Osteoblast (primary cell): ENCODE measurements around the gene RAB27B. TPM values are rescaled to one million over a fixed set of nuclear protein-coding genes. Genes with fewer than 3 reads are reported as not detected.
A peak's percentile ranks its signal among the peaks of the same experiment; 100 is the strongest.

ENCODE experiments used
- DNase-seq: peaks from one replicate; pipeline ENCODE4 v3.0.0; 2011; ENCODE audit warnings: low spot score, mixed read lengths; ENCODE audit not compliant: insufficient read length; ENCODE audit errors: missing footprints
- H2AFZ ChIP-seq: 2 replicates; pipeline ENCODE4 v1.6.0; 2011; ENCODE audit warnings: mild to moderate bottlenecking, low read length
- H3K27ac ChIP-seq: 2 replicates; pipeline ENCODE4 v1.5.1; 2011; ENCODE audit warnings: mild to moderate bottlenecking, low read depth, low read length, moderate library complexity
- H3K27me3 ChIP-seq: 2 replicates; pipeline ENCODE4 v1.6.0; 2012; ENCODE audit warnings: mild to moderate bottlenecking, control low read depth, inconsistent platforms, low read length, moderate library complexity; ENCODE audit not compliant: insufficient read depth
- H3K36me3 ChIP-seq: 2 replicates; pipeline ENCODE4 v1.5.1; 2011; ENCODE audit warnings: mild to moderate bottlenecking, low read length, control low read depth, moderate library complexity; ENCODE audit not compliant: insufficient read depth
- H3K4me1 ChIP-seq: 2 replicates; pipeline ENCODE4 v1.5.1; 2011; ENCODE audit warnings: mild to moderate bottlenecking, low read length, control low read depth, moderate library complexity; ENCODE audit not compliant: insufficient read depth
- H3K4me2 ChIP-seq: 2 replicates; pipeline ENCODE4 v1.6.0; 2011; ENCODE audit warnings: mild to moderate bottlenecking, low read length; ENCODE audit not compliant: insufficient read depth
- H3K4me3 ChIP-seq: fragments of 200-600 bp; sonication (generic); 3 replicates; pipeline ENCODE4 v1.5.1; 2012; ENCODE audit warnings: mild to moderate bottlenecking, low read length, inconsistent platforms; ENCODE audit not compliant: insufficient read depth
- H3K79me2 ChIP-seq: 2 replicates; pipeline ENCODE4 v1.6.0; 2012; ENCODE audit warnings: mild to moderate bottlenecking, low read length, control low read depth, inconsistent platforms; ENCODE audit not compliant: insufficient read depth
- H3K9me3 ChIP-seq: 2 replicates; pipeline ENCODE4 v1.5.1; 2011; ENCODE audit warnings: low read depth, low read length, control low read depth
- H4K20me1 ChIP-seq: 2 replicates; pipeline ENCODE4 v1.6.0; 2012; ENCODE audit warnings: mild to moderate bottlenecking, low read length, control low read depth; ENCODE audit not compliant: insufficient read depth
- total RNA-seq: library from RNA; depleted of rRNA; stranded (reverse); fragments of >200 nt; gene quantifications from 2 replicates; pipeline ENCODE4 v1.2.3, GENCODE V29; 2012
- TF ChIP-seq, protein P1 (sequence below): IDR thresholded peaks from 2 replicates; pipeline ENCODE4 v1.5.1; 2011; ENCODE audit warnings: mild to moderate bottlenecking, low read depth, low read length, moderate library complexity; ENCODE audit errors: extremely low read depth

RAB27B gene
- total RNA-seq, 1 donor = 55.7 TPM

DNA sequence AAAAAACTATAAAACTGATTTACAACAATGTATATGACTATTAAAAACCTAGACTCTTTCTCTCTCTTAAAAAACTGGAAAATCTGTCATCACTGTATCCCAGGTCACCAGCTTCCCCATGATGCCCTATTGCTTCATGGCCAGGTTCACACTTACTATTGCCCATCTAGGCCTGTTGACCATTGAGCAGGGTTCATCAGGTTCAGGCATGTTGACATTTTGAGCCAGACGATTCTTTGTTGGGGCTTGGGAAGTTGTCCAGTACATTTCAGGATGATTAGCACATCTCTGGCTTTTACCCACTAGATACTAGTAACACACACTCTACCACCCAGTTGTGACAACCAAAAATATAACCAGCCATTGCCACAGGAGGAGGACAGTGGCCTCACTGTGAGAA lies 26.9 kb upstream of the RAB27B start:
- no peaks in the 10 kb centered on the region for H3K27me3 ChIP-seq
- TF ChIP-seq, protein P1, sequence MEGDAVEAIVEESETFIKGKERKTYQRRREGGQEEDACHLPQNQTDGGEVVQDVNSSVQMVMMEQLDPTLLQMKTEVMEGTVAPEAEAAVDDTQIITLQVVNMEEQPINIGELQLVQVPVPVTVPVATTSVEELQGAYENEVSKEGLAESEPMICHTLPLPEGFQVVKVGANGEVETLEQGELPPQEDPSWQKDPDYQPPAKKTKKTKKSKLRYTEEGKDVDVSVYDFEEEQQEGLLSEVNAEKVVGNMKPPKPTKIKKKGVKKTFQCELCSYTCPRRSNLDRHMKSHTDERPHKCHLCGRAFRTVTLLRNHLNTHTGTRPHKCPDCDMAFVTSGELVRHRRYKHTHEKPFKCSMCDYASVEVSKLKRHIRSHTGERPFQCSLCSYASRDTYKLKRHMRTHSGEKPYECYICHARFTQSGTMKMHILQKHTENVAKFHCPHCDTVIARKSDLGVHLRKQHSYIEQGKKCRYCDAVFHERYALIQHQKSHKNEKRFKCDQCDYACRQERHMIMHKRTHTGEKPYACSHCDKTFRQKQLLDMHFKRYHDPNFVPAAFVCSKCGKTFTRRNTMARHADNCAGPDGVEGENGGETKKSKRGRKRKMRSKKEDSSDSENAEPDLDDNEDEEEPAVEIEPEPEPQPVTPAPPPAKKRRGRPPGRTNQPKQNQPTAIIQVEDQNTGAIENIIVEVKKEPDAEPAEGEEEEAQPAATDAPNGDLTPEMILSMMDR = no peak
- peaks cover 15% of the 10 kb centered on the region for H3K4me1 ChIP-seq
- H3K4me2 ChIP-seq = no peak overlapping the region
- DNase-seq = no peak
- no peak overlapping the region for H3K27ac ChIP-seq
- H3K36me3 ChIP-seq = no peaks in the 10 kb centered on the region
- no peaks in the 10 kb centered on the region for H3K79me2 ChIP-seq
- H3K4me3 ChIP-seq = no peak overlapping the region
- H2AFZ ChIP-seq = no peak overlapping the region
- no peaks in the 10 kb centered on the region for H3K9me3 ChIP-seq
- no peaks in the 10 kb centered on the region for H4K20me1 ChIP-seq

DNA sequence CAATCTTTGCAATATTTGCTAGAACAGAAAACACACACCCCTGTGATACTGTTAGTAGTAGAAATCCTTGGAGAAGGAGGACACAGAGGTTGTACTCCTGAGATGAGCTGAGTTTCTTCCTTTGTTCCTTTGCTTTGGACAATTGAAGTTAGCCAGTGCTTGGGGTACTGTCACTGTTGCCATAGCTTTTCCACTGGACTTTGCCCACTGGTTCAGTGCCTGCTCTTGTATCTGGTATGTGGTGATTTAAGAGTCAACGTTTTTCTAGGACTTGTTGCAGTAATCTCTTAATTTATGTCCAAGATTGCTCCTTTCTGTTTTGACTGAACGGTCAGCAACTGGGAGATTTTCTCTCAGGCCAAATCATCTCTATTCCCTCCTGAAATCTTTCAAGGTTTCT lies 26.1 kb upstream of the RAB27B start:
- H3K79me2 ChIP-seq = no peaks in the 10 kb centered on the region
- peaks cover 21% of the 10 kb centered on the region for H3K4me1 ChIP-seq
- TF ChIP-seq, protein P1 = no peak
- H2AFZ ChIP-seq = no peak overlapping the region
- DNase-seq = no peak
- H3K4me3 ChIP-seq = no peak overlapping the region
- no peaks in the 10 kb centered on the region for H3K9me3 ChIP-seq
- no peaks in the 10 kb centered on the region for H3K36me3 ChIP-seq
- H4K20me1 ChIP-seq = no peaks in the 10 kb centered on the region
- H3K4me2 ChIP-seq = no peak overlapping the region
- H3K27me3 ChIP-seq = no peaks in the 10 kb centered on the region
- H3K27ac ChIP-seq = no peak overlapping the region

DNA sequence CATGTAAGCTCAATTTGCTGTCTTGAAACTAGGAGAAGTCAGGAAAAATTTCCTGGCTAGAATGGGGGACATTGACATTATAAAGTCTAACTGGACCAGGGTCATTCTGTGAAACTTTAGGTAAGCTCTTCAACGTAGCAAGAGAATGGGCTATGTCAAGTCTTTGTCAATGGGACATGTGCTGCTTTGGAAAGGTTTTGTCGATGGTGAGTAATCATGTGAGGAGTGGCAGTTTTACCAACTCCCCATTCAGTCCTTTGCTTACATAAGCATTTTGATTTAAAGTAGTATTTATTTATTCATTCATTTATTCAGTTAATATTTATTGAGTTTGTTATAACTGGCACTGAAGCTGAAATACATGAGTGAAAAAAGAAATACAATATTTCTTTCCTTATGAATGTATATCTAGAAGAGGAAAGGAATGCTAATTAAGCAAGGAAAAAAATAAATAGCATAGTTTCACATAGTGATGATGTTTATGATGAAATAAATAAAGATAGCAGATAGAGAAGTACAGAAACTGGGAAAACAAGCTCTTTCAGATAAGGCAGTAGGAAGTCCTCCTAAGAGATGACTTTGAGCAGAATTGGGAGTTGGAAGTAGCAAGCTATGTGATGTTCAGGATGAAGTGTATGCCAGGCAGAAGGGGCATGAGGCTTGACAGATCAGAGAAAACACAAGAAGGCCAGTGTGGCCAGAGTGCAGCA lies 25.4 kb upstream of the RAB27B start:
- no peak overlapping the region for H3K27ac ChIP-seq
- no peak overlapping the region for H3K4me3 ChIP-seq
- H4K20me1 ChIP-seq = no peaks in the 10 kb centered on the region
- H2AFZ ChIP-seq = no peak overlapping the region
- H3K4me2 ChIP-seq = no peak overlapping the region
- no peaks in the 10 kb centered on the region for H3K9me3 ChIP-seq
- peaks cover 21% of the 10 kb centered on the region for H3K4me1 ChIP-seq
- TF ChIP-seq, protein P1 = no peak
- no peaks in the 10 kb centered on the region for H3K36me3 ChIP-seq
- DNase-seq = no peak
- no peaks in the 10 kb centered on the region for H3K79me2 ChIP-seq
- no peaks in the 10 kb centered on the region for H3K27me3 ChIP-seq

DNA sequence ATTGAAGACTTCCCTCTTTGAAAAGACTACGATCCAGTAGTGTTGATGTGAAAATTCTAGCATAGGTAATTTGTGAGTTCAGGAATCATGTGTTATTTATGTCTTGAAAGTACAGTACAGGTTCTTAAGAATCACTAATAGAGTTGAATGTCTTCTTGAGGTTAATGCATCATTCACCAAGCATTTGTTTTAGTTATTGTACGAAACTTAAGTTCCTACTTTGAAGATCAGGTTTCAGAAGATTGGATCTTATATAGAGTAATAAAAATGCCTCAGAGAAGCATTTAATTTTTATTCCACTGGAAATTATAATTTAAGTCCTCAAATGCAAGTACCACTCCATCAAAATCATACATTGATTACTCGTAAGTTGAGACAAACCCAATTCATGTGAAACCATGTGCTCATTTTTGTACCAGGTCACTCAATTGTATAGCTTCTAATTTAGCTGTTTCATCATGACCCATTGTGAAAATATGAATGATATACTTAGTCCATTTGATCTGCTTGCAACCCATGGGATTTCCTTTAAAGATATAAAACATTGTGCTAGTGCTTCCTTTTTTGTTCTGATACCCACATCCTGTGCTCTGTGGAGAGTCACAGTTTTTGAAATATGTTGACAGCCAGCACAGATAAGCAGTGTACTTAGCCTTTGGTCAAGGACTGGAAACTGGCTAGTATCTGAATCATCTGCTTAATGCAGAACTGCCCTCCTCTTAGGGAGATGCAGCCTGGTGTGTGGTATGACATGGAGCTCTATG lies 22.5 kb upstream of the RAB27B start:
- peak overlapping the region; percentile 64 for H3K4me2 ChIP-seq
- H2AFZ ChIP-seq = no peak overlapping the region
- H3K27ac ChIP-seq = peak overlapping the region; percentile 74
- peaks cover 21% of the 10 kb centered on the region for H3K4me1 ChIP-seq
- no peaks in the 10 kb centered on the region for H3K9me3 ChIP-seq
- H3K79me2 ChIP-seq = no peaks in the 10 kb centered on the region
- no peaks in the 10 kb centered on the region for H3K27me3 ChIP-seq
- H4K20me1 ChIP-seq = no peaks in the 10 kb centered on the region
- H3K4me3 ChIP-seq = no peak overlapping the region
- TF ChIP-seq, protein P1 = no peak
- peak; percentile 72 for DNase-seq
- no peaks in the 10 kb centered on the region for H3K36me3 ChIP-seq
